GM21717 (cell line): Measurements from ENCODE around the gene SRMS.
"Not testable (repeated sequence)": the region's sequence is repeated elsewhere in the genome, so short reads cannot be mapped to it uniquely, and the experiment has no call there.

ENCODE experiments used
- ATAC-seq: cut with Tn5 transposase; IDR thresholded peaks from one replicate; pipeline ENCODE4 v1.9.1; 2021; ENCODE audit warnings: mild to moderate bottlenecking, moderate library complexity; ENCODE audit not compliant: unreplicated experiment

Gene SRMS

DNA sequence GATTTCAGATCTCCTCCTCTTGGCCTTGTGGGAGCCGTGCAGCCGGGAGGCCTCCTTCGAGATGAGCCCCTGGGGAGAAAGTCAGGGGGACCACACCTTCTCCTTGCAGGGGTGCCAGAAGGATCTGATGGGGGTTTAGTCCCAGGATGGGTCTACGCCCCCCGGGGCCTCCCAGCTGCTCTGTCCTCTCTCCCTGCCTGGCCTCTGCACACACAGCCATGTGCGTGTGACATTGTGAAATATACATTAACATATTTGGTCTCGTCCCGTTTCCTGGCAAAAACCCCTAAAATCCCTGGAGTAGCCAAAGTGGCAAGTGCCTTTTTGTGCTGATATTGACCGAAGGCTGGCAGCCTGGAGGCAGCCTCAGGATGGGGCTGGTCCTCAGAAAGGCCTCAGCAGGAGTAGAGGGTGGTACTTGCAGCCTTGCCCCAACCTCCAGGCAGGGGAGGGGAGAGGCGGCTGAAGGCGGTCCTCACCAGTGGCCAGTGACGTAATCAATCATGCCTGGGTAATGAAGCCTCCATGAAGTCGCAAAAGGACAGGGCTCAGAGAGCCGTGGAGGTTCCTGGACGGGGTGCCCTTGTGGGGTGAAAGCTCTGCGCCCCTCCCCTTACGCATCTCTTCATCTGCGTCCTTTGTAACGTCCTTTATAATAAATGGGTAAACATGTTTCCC lies 31.6 kb upstream of the SRMS start:
- no peak for ATAC-seq

DNA sequence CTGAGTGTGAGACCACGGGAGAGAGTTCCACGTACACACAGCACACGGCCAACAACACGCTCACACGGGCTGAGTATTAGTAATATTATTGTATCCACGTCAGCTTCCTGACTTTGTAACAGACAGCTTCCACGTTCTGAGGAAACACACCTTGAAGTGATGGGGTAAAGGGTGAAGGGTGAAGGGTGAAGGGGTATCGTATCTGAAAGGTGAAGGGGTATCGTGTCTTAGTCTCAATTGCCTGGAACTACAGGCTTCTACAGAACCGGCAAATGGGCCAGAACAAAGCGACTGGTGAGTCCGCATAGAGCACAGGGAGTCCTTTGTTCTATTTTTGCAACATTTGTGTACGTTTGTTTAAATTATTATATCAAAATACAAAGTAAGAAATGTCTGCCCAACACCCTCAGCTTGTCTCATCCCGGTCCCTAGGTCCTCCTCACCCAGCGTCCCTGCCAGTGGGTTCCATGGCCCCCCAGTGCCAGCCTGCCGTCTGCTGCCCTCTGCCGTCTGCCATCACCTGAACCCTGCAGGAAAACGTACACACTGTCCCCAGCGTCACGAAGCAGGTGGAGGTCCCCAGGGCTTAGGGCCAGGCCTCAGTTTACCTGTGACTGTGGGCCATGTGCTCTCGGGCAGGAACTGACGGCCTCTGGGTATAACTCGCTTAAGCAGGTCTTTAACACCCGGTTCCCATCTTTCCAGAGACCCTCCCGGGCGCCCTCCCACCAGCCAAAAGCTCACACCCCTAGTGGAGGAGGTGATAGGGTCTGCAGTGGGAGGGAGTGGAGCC lies 30.9 kb upstream of the SRMS start:
- ATAC-seq = no peak

DNA sequence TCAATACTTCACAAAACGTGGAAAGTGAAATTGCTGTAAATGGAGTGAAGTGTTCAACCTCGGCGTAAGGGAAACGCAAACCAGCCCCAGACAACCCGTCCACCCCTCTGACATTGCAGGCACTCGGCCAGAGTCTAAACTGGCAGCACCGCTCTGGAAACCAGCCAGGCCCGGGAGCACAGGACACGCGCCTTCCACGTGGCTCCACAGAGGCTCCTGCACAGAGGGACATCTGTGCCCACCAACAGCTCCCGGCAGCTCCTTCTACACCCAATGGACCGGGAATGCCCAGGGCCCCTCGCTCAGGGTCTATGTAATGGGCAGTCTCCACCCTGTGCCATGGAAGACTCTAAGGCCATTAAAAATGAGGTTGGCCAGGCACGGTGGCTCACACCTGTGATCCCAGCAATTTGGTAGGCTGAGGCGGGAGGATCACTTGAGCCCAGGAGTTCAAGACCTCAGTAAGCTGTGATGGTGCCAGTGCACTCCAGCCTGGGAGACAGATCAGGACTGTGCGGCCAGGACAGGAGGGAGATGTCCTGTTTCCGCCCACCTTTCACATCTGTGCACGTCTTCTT lies 29.9 kb upstream of the SRMS start:
- ATAC-seq = no peak

GRCh38 chr20:63576311-63576710 lies 28.8 kb upstream of the SRMS start:
- ATAC-seq = no peak

DNA sequence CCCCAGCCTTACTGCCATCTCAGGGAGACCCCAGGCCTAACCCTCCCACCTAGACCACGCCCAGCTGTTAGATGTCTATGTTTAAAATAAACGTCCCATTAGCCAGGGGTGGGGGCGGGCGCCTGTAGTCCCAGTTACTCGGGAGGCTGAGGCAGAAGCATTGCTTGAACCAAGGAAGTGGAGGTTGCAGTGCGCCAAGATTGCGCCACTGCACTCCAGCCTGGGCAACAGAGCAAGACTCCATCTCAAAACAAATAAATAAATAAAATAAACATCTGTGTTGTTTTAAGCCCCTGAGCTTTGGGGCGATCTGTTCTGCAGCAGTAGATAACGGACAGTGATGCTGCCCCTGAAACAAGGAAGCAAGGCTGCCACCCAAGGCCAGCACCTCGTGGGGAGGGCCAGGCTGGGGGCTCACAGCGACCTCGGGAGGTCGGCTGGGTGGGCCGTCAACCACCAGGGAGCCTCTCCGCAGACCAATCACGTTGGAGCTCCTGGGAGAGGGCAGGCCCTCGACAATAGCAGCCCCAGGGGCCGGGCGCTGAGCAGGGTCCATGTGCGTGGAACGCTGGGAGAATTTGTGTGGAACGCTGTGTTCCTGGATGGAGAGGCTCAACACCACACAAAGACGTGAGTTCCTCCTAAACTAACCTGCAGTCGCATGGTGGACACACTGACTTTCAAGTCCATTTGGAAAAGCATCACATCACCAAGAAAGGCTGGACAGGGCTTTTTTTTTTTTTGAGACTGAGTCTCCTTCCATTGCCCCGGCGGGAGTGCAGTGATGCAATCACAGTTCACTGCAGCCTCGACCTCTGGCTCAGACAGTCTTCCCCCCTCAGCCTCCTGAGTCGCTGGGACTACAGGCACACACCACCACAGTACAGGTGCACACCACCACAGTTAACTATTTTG lies 27.5 kb upstream of the SRMS start:
- no peak for ATAC-seq

DNA sequence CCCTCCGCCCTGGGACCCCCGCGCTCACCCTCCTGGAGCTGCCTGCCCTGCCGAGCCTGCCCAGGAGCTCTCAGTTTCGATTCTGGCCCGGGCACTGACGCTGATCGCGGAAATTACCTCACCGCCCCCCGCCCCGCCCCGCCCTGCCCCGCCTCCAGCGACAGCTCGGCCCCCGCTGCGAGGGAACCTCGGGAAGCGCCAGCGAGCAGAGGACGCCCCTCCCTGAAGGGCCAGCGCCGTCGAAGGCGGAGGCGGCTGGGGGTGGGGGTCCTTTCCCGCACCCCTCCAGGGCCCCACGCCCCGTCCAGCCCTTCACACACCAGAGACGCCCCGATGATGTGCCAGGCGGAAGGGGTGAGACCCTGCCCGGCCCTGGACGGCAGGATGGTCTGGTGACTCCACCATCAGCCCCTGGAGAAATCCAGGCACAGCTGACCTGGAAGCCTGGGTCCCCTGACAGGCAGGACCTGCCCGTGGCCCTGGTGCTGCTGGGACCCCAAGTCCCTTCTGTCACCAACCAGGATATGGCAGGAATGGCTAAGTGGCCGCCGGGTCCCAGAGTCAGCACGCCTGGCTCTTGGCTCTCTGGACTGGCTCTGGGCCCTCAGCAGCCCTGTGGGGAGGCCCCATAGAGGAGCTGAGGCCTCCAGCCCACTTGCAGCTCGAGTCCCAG lies 26.7 kb upstream of the SRMS start, which contains the start of gene HELZ2:
Gene HELZ2, minus strand, starts transcription at position 84 of the 673 bp plus-strand sequence. CDS start 1,854 bp downstream, outside the sequence.
- ATAC-seq = peak; percentile 58

- ATAC-seq = no peak
These were observed 26.1 kb upstream of the SRMS start for GRCh38 chr20:63573647-63574131.

GRCh38 chr20:63572788-63573646 lies 25.5 kb upstream of the SRMS start:
- no peak for ATAC-seq

GRCh38 chr20:63572071-63572787 lies 24.7 kb upstream of the SRMS start:
- ATAC-seq = no peak

- ATAC-seq = not testable (repeated sequence)
These were observed 23.5 kb upstream of the SRMS start for GRCh38 chr20:63571087-63571478.

DNA sequence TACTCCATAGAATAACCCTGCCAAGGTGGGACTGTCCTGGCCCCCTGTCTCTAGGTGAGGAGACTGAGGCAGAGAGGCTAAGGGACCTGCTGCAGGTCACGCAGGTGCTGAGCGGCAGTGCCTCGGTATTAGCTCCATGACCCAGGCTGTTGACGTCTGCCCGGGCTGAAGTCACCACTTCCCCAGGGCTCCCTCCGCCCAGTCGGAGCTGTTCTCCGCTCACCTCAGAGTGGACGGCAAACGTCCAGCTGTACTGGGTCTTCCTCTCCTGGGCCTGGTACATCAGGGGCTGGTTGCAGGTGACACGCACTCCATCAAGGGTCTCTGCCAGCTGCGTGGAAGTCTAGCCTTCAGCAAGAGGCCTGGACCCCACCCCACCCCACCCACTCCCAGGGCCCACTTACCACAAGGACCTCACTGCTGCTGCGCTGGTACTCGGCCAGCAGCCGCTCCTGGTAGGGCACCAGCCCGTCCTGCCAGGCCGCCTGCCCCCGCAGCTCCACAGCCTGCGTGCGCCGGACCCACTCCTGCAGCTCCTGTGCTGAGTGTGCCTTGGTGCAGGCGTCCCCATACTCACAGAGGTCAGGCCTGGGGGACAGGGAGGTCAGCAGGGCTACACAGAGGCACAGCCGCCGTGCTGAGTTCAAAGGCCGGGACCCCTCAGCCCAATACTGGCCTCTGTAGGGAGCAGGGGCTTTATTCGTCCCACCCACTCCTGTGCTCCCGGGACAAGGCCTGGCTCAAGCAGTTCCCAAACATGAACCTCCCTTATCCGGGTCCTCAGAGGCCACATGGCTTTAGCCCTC lies 22.9 kb upstream of the SRMS start:
- no peak for ATAC-seq

DNA sequence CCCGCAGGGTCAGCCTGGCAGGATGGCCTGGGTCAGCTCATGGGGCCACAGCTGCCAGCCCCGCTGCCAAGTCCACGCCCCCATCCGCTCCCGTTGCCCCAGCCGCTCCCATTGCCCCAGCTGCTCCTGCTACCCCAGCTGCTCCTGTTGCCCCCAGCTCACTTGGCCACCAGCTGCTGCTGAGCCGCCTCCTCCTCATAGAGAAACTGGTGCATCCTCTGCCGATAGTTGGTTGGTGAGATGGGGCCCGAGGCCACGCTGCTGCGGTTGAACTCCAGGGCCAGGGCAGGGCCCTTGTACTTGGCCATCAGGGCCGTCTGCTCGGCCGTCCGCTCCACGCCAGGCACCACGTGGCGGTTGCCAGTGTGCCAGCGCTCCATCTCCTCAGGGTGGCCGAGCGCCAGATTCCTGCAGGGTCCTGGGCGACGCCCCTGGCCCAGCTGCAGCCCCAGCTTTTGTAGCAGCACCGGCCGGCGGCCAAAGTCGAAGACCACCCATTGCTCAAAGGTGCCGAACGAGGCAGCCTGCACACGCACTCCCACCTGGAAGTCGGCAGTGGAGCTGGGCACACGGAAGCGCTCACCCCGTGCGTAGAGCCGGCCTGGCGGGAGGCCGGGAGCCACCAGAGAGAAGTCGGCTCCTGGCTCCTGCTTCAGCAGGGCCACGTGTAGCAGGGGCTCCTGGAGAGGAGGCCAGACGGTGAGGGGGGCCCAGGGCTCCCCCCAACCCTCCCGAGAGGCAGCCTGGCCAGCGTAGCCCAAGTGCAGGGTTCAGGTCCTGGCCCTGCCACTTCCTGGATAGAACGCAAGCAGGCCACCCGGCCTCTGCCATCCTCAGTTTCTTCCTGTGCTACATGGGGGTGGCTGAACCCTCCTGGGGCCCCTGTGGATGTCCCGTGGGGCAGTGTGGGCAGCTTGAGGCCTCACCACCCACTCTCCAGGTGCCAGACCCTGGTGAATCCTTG lies 21.7 kb upstream of the SRMS start:
- no peak for ATAC-seq

DNA sequence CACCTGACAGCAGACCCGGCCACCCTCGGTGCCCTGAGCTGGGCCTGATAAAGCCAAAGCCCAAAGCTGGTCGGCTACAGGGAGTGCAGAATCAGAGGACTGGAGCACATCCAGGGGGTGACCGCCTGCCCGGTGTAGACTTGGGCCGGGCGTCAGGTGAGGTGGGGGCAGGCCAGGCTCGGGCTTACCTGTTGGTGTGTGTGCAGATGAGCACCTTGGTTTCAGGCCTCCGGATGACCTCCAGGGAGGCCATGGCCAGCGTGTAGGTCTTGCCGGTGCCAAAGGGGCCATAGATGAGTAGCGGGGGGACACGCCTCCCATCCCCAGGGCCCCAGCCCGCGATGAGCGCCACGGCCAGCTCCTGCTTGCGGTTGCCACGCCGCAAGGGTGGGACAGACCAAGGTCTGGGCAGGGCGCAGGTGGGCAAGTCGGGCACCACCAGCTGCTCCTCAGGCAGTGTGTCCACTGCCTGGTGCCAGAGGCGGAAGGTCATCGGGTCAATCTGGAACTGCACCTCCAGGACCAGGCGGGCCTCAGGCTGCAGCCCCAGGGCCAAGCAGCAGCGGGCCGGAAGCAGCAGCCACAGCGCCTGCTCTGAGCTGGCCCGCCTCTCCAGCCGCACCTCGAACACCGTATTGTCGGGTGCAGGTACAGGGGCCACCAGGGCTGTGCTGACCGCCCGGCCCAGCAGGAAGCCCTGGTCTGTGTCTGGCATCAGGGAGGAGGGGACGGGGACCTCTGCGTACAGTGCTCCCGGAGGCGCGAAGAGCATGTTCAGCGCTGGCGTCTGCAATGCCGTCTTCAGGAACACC lies 20.8 kb upstream of the SRMS start:
- peak; percentile 8 for ATAC-seq

DNA sequence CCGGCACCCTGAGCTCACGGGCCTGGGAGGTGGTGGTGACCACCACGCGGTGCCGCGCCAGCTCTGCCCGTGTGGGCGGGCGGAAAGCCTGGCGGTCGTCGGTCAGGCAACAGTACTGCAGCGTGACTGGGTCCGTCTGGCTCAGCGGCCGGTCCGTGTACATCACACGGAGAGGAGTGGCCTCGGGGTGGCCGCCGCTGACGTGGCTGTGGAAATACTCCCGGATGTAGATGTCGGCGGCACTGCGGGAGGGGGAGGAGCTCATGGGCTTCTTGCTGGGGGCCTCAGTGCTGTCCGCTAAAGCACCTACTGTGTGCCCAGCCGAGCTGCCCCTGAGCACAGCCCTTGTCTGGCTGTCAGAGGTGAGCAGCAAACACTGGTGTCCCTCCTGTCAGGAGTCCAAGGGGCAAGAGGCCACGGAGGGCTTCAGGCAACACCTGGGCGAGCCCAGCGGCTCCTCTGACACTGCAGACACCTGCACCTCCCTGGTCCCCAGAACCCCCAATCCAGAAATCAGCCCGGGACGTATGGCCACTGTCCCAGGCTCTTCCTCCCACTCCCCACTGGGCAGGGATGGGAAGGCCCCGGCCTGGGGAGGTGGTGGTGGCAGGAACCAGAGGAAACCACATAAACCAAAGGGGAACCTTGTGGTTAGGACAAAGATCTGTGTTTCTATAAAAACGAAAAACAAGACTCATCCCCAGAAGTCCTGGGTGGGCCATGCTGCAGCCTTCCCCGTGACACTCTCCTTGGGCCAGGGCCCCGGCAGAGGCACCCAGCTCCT lies 20.0 kb upstream of the SRMS start:
- ATAC-seq = peak; percentile 58

GRCh38 chr20:63567136-63567385 lies 19.5 kb upstream of the SRMS start:
- no peak for ATAC-seq
